Adrenal gland (tissue), 12 donors: ENCODE data around the gene KRT79. TPM values are rescaled to one million over a fixed set of nuclear protein-coding genes. Genes with fewer than 3 reads are reported as not detected.

Experiments used
- DNase-seq, 7 donors: peaks; one replicate each; pipeline ENCODE4 v3.0.0-alpha.2; 2019 to 2020
- H3K27ac ChIP-seq, 5 donors: fragments of 200-600 bp; sonication (generic) in 4 of 5; 1 replicate in 3 of 5; 2 replicates in 2 of 5; pipeline versions ENCODE4 v1.5.1 to v1.8.0; 2016 to 2020; ENCODE audit warnings: mild to moderate bottlenecking in 1 of 5
- H3K27me3 ChIP-seq: fragments of 200-600 bp; 2 replicates; pipeline ENCODE4 v1.8.0; 2021
- H3K36me3 ChIP-seq, 2 donors: fragments of 200-600 bp; replicated peaks in 1 of 2; 1 replicate in 1 of 2; 2 replicates in 1 of 2; pipeline versions ENCODE4 v1.5.1 to v1.8.0; 2018 to 2022
- H3K4me1 ChIP-seq, 2 donors: fragments of 200-600 bp; replicated peaks in 1 of 2; 1 replicate in 1 of 2; 2 replicates in 1 of 2; pipeline versions ENCODE4 v1.5.1 to v1.8.0; 2018 to 2021
- H3K4me3 ChIP-seq, 4 donors: fragments of 200-600 bp; sonication (generic) in 3 of 4; one replicate each; pipeline ENCODE4 v1.5.1; 2016 to 2018
- H3K9me3 ChIP-seq, 3 donors: fragments of 200-600 bp; sonication (generic) in 1 of 3; replicated peaks in 1 of 3; 1 replicate in 2 of 3; 2 replicates in 1 of 3; pipeline versions ENCODE4 v1.5.1 to v1.8.0; 2016 to 2021
- CTCF ChIP-seq, 6 experiments: fragments of 450-650 bp in 4 of 6; fragments of 200-600 bp in 2 of 6; sonication (generic) in 1 of 6; IDR thresholded peaks; 1 replicate in 5 of 6; 2 replicates in 1 of 6; pipeline versions ENCODE4 v1.5.1 to v1.8.0; 2016 to 2021; ENCODE audit warnings: antibody characterized with exemption in 6 of 6, mild to moderate bottlenecking in 2 of 6, moderate library complexity in 1 of 6
- POLR2A ChIP-seq, 2 donors: fragments of 450-650 bp; IDR thresholded peaks; one replicate each; pipeline ENCODE4 v1.6.1; 2017; ENCODE audit warnings: antibody characterized with exemption in 2 of 2, mild to moderate bottlenecking in 2 of 2, moderate library complexity in 1 of 2
- WGBS, 4 donors: extraction: QIAGEN DNeasy Blood & Tissue Kit in 2 of 4; methylation state at CpG; one replicate each; pipeline versions ENCODE4 v1.1.5 to v1.1.7; 2013 to 2017; 5-methylcytosine and 5-hydroxymethylcytosine counted together
- intact Hi-C, 2 donors: fragments of 100-400 bp; cut with DNase I; formaldehyde crosslinking; loops; one replicate each; pipeline versions ENCODE4 v1.14.1 to v1.15.0; 2022 to 2023
- polyA plus RNA-seq, 3 donors: library from polyadenylated mRNA; stranded (reverse); fragments of 200-250 nt in 2 of 3; fragments of 350-450 nt in 1 of 3; fragmentation: Illumina TruSeq in 1 of 3; extraction: RNeasy Lipid Tissue Mini Kit (QIAGEN cat#74804) in 1 of 3; gene quantifications; one replicate each; pipeline ENCODE4 v1.2.3, GENCODE V29; 2013 to 2014
- total RNA-seq, 9 donors: library from RNA; depleted of rRNA in 4 of 9; stranded (reverse); fragments of >200 nt in 4 of 9; fragments of 120-200 nt in 1 of 9; fragmentation: NEBNext Ultra II Directional in 1 of 9; extraction: Animal tissue kit (Norgen Biotek cat#: 25700) in 1 of 9; gene quantifications; one replicate each; pipeline versions ENCODE4 v1.1.0 to v1.2.4, GENCODE V29; 2013 to 2023
- donor health status: healthy with polysubstance abuse.
- donor health status: Bipolar disorder and iron deficiency.
- donor health status: DM: yes; HTN: yes; CAD: no.
- donor health status: DM: no; HTN: no; CAD: no.
- donor health status: DM: no; HTN: no; CAD: no.
- donor health status: DM: yes; HTN: yes; CAD: no.

The KRT79 gene
- total and polyA plus RNA-seq, 12 donors = 0.24 TPM; not detected in 11

GRCh38 chr12:52862023-52862422 is 27.9 kb upstream of the KRT79 start:
- intact Hi-C loops = no loop called here
- Histone ChIP-seq H3K4me1 (no peaks in the 10 kb centered on the region), H3K9me3 (no peaks in the 10 kb centered on the region), H3K27me3 (peaks cover 4% of the 10 kb centered on the region), H3K4me3 (no peak overlapping the region), H3K36me3 (no peaks in the 10 kb centered on the region), H3K27ac (no peak overlapping the region)
- DNase-seq = no peak
- WGBS, 4 donors = 56 to 92% (median 75%) methylated on average over 1 to 2 of the region's 2 CpGs
- TF ChIP-seq CTCF (IDR thresholded peaks at IDR 0.05) (no peak), POLR2A (IDR thresholded peaks at IDR 0.05) (no peak)

- Histone ChIP-seq H3K9me3 (no peaks in the 10 kb centered on the region), H3K36me3 (no peaks in the 10 kb centered on the region), H3K4me3 (no peak overlapping the region), H3K27ac (no peak overlapping the region), H3K4me1 (no peaks in the 10 kb centered on the region), H3K27me3 (peaks cover 4% of the 10 kb centered on the region)
- intact Hi-C loops = no loop called here
- no peak for DNase-seq
- TF ChIP-seq POLR2A (IDR thresholded peaks at IDR 0.05) = no peak
- TF ChIP-seq CTCF (IDR thresholded peaks at IDR 0.05) = no peak
- 86 to 92% (median 91%) methylated on average over 7 of the region's 7 CpGs for WGBS, 4 donors
Measured at GRCh38 chr12:52861511-52861910, 27.4 kb upstream of the KRT79 start.

DNA sequence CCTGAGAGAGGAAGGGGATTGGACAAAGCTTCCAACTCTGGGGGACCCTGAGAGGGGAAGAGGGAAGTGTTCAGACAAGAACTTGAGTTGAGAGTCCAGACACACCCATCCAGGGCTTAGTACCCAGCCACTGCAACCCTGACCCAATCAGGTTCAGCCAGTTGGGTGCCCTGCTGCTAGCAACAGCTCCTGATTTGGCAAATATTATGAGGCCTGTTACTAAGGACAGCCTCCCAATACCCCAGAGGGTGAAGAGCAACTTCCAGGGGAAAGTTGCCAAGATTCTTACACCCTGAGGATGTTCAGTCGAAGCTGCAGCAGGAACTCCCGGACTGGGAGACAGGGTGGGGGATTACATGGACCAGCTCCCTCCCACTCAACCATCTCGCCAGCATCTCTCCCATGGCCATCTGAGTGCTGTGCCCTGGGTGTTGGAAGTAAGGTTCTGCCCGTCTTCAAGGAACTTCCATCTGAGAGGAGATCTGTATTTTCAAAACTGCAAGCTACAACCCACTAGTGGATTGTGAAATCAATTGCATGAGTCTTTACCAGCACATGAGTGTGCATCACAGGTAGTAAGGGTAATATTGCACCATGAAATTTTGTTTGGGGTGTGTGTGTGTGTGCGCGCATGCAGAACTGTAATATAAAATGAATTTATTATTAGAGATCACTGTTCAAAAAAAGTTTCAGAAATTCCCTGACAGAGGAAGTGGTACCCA is 26.2 kb upstream of the KRT79 start:
- no peak overlapping the region for H3K27ac ChIP-seq
- DNase-seq = no peak
- H3K27me3 ChIP-seq = peaks cover 4% of the 10 kb centered on the region
- 70 to 87% (median 81%) methylated on average over 3 to 6 of the region's 6 CpGs for WGBS, 4 donors
- H3K9me3 ChIP-seq = no peaks in the 10 kb centered on the region
- H3K4me3 ChIP-seq = no peak overlapping the region
- H3K36me3 ChIP-seq = no peaks in the 10 kb centered on the region
- TF ChIP-seq POLR2A (IDR thresholded peaks at IDR 0.05) = no peak
- TF ChIP-seq CTCF (IDR thresholded peaks at IDR 0.05) = no peak
- intact Hi-C loops = no loop called here
- no peaks in the 10 kb centered on the region for H3K4me1 ChIP-seq

GRCh38 chr12:52857500-52857899 is 23.4 kb upstream of the KRT79 start:
- intact Hi-C loops = no loop called here
- WGBS, 4 donors = 85 to 90% (median 86%) methylated on average over 3 of the region's 3 CpGs
- Histone ChIP-seq H3K27ac (no peak overlapping the region), H3K9me3 (no peaks in the 10 kb centered on the region), H3K4me3 (no peak overlapping the region), H3K36me3 (no peaks in the 10 kb centered on the region), H3K4me1 (no peaks in the 10 kb centered on the region), H3K27me3 (peaks cover 4% of the 10 kb centered on the region)
- no peak for TF ChIP-seq CTCF (IDR thresholded peaks at IDR 0.05)
- DNase-seq = no peak
